ENCODE data around the gene PAX5. TPM values are rescaled to one million over a fixed set of nuclear protein-coding genes. Genes with fewer than 3 reads are reported as not detected.
A peak's percentile ranks its signal among the peaks of the same experiment; 100 is the strongest.

Gene PAX5
- polyA plus RNA-seq, 1 of the 3 experiments (the other 2 are of a cell fraction): 0.05 TPM

- Histone ChIP-seq H3K36me3 (replicated peaks in 1 of 2; ENCODE audit: control insufficient read depth in 1 of 2, insufficient read depth in 2 of 2, low read length in 1 of 2) (no peaks in the 10 kb centered on the region), H3K9me2 (no peaks in the 10 kb centered on the region), H3K4me2 (no peak overlapping the region), H3K27ac (ENCODE audit: low read depth in 2 of 2, low read length in 1 of 2) (no peak overlapping the region), H3K27me3 (ENCODE audit: insufficient read depth) (no peaks in the 10 kb centered on the region; the same call in 1 of the 2 replicates), H3K4me3 (ENCODE audit: low read depth in 2 of 2, low read length in 1 of 2) (no peak overlapping the region), H3F3A (replicated peaks; ENCODE audit: insufficient read depth) (no peaks in the 10 kb centered on the region), H3K9ac (no peak overlapping the region), H3K9me3 (no peaks in the 10 kb centered on the region), H4K20me1 (ENCODE audit: insufficient read depth) (no peaks in the 10 kb centered on the region), H3K79me2 (ENCODE audit: insufficient read depth) (no peaks in the 10 kb centered on the region), H2AFZ (ENCODE audit: low read depth) (no peak overlapping the region), H3K4me1 (ENCODE audit: control insufficient read depth in 1 of 2, insufficient read depth in 2 of 2, low read depth in 1 of 2, low read length in 1 of 2) (peaks cover 0 to 2% of the 10 kb centered on the region in 2 experiments; a peak in 1 of 4 replicates)
- ChIA-PET POLR2A (no interaction called here), CTCF (interaction anchor here (0.7 to 1.4 kb wide), 3 partner anchors 75 to 92 kb away, joined by 3 to 5 read pairs (median 3); no protein-coding TSS in a partner anchor)
- WGBS (ENCODE audit: low lambda C conversion rate): 30% methylated on average over 6 of the region's 6 CpGs
- DNase-seq: peak; percentile 50
- TF ChIP-seq RXRA (IDR thresholded peaks at IDR 0.05; ENCODE audit: borderline replicate concordance, low read depth) (no peak), RAD21 (IDR thresholded peaks at IDR 0.05; ENCODE audit: low read length) (peak; percentile 66)
- TF ChIP-seq, protein P1, sequence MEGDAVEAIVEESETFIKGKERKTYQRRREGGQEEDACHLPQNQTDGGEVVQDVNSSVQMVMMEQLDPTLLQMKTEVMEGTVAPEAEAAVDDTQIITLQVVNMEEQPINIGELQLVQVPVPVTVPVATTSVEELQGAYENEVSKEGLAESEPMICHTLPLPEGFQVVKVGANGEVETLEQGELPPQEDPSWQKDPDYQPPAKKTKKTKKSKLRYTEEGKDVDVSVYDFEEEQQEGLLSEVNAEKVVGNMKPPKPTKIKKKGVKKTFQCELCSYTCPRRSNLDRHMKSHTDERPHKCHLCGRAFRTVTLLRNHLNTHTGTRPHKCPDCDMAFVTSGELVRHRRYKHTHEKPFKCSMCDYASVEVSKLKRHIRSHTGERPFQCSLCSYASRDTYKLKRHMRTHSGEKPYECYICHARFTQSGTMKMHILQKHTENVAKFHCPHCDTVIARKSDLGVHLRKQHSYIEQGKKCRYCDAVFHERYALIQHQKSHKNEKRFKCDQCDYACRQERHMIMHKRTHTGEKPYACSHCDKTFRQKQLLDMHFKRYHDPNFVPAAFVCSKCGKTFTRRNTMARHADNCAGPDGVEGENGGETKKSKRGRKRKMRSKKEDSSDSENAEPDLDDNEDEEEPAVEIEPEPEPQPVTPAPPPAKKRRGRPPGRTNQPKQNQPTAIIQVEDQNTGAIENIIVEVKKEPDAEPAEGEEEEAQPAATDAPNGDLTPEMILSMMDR (IDR thresholded peaks at IDR 0.05): peak; percentile 12; the same call in 1 of the 2 replicates
These were observed 235.6 kb downstream of the PAX5 start for GRCh38 chr9:36798350-36799065.

DNA sequence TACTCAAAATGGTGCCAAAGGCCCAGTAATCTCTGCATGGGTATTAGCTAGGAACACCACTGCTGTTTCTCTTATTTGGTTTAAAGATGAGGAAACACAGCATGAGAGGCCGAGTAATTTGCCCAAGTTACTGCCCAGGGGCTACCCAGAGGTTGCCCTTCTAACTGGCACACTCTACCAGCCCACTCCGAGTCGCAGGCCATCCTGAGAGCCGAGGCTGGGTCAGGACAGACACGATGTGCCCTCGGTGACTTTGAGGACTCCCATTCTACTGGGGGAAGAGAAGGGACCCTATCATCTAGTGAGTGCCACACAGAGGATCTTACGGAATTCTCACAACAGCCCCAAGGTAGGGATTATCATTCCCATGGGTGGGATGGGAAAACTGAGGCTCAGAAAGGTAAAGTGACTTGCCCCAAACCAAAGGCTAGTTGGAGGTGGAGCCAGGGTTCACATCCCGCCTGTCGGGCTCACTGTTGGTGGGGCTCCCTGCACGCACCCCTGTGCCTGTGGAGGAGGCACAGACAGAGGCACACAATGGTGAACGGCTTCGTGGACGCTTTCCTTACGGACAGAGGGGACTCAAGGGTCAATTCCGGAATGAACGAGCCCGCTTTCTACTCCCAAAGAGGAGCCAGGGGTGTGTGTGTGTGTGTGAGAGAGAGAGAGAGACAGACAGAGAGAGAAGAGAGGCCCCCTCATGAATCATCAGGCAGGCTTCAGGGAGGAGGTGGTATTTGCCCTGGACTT lies 236.4 kb downstream of the PAX5 start:
- 46% methylated on average over 16 of the region's 17 CpGs for WGBS (ENCODE audit: low lambda C conversion rate)
- ChIA-PET CTCF (interaction anchor here (1.0 kb wide), 1 partner anchor 76 kb away, joined by 3 read pairs; no protein-coding TSS in a partner anchor), POLR2A (no interaction called here)
- Histone ChIP-seq H3K27ac (ENCODE audit: low read depth in 2 of 2, low read length in 1 of 2) (no peak overlapping the region), H3K4me3 (ENCODE audit: low read depth in 2 of 2, low read length in 1 of 2) (no peak overlapping the region), H3K4me1 (ENCODE audit: control insufficient read depth in 1 of 2, insufficient read depth in 2 of 2, low read depth in 1 of 2, low read length in 1 of 2) (peaks cover 0 to 2% of the 10 kb centered on the region in 2 experiments; a peak in 1 of 4 replicates), H3K9ac (no peak overlapping the region), H3K27me3 (ENCODE audit: insufficient read depth) (no peaks in the 10 kb centered on the region; the same call in 1 of the 2 replicates), H4K20me1 (ENCODE audit: insufficient read depth) (no peaks in the 10 kb centered on the region), H3K36me3 (replicated peaks in 1 of 2; ENCODE audit: control insufficient read depth in 1 of 2, insufficient read depth in 2 of 2, low read length in 1 of 2) (no peaks in the 10 kb centered on the region), H2AFZ (ENCODE audit: low read depth) (no peak overlapping the region), H3K9me2 (no peaks in the 10 kb centered on the region), H3K9me3 (no peaks in the 10 kb centered on the region), H3K79me2 (ENCODE audit: insufficient read depth) (no peaks in the 10 kb centered on the region), H3F3A (replicated peaks; ENCODE audit: insufficient read depth) (no peaks in the 10 kb centered on the region), H3K4me2 (no peak overlapping the region)
- TF ChIP-seq FOXM1 (IDR thresholded peaks at IDR 0.05; ENCODE audit: low read depth) (no peak), SMC3 (IDR thresholded peaks at IDR 0.05; ENCODE audit: low read depth, low read length) (no peak), CHD2 (IDR thresholded peaks at IDR 0.05; ENCODE audit: low read length, partially characterized antibody) (no peak), GATA2 (CRISPR knock-in tag; IDR thresholded peaks at IDR 0.05) (no peak), FOXJ3 (CRISPR knock-in tag; IDR thresholded peaks at IDR 0.05) (no peak), ELF1 (IDR thresholded peaks at IDR 0.05) (no peak), YY1 (IDR thresholded peaks at IDR 0.05; ENCODE audit: low read depth) (no peak), RXRA (IDR thresholded peaks at IDR 0.05; ENCODE audit: borderline replicate concordance, low read depth) (no peak), MXI1 (IDR thresholded peaks at IDR 0.05; ENCODE audit: low read depth, low read length) (no peak), JUND (IDR thresholded peaks at IDR 0.05) (no peak), FOSL2 (IDR thresholded peaks at IDR 0.05; ENCODE audit: borderline replicate concordance, low read depth) (no peak)
- TF ChIP-seq, protein P2, sequence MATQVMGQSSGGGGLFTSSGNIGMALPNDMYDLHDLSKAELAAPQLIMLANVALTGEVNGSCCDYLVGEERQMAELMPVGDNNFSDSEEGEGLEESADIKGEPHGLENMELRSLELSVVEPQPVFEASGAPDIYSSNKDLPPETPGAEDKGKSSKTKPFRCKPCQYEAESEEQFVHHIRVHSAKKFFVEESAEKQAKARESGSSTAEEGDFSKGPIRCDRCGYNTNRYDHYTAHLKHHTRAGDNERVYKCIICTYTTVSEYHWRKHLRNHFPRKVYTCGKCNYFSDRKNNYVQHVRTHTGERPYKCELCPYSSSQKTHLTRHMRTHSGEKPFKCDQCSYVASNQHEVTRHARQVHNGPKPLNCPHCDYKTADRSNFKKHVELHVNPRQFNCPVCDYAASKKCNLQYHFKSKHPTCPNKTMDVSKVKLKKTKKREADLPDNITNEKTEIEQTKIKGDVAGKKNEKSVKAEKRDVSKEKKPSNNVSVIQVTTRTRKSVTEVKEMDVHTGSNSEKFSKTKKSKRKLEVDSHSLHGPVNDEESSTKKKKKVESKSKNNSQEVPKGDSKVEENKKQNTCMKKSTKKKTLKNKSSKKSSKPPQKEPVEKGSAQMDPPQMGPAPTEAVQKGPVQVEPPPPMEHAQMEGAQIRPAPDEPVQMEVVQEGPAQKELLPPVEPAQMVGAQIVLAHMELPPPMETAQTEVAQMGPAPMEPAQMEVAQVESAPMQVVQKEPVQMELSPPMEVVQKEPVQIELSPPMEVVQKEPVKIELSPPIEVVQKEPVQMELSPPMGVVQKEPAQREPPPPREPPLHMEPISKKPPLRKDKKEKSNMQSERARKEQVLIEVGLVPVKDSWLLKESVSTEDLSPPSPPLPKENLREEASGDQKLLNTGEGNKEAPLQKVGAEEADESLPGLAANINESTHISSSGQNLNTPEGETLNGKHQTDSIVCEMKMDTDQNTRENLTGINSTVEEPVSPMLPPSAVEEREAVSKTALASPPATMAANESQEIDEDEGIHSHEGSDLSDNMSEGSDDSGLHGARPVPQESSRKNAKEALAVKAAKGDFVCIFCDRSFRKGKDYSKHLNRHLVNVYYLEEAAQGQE (IDR thresholded peaks at IDR 0.05; ENCODE audit: low read depth, low read length): no peak
- no peak for DNase-seq
